HEK293 (cell line): ENCODE results near the gene ABI3BP.

Experiments
- CTCF ChIA-PET: fragments of 350-600 bp; formaldehyde crosslinking; extraction: SDS; loops from one replicate; lab custom pipeline; 2021; ENCODE audit warnings: antibody characterized with exemption; lab: Yijun Ruan, JAX
- POLR2A ChIA-PET: fragments of 300-600 bp; formaldehyde crosslinking; extraction: SDS; loops from one replicate; lab custom pipeline; 2020; ENCODE audit warnings: antibody characterized with exemption, inconsistent platforms; lab: Yijun Ruan, JAX
- H3K27ac ChIP-seq: fragments of 200-500 bp; sonication (Bioruptor generic); 2 replicates; pipeline ENCODE4 v1.5.1; 2014; ENCODE audit warnings: low read depth, low read length, control low read depth, inconsistent platforms; ENCODE audit errors: extremely low read depth
- H3K36me3 ChIP-seq, 2 experiments: fragments of 200-500 bp in 1 of 2; sonication (Bioruptor generic) in 1 of 2; 1 replicate in 1 of 2; 2 replicates in 1 of 2; pipeline ENCODE4 v1.5.1; 2014 to 2017; ENCODE audit warnings: inconsistent platforms in 2 of 2, low read length in 2 of 2; ENCODE audit not compliant: control insufficient read depth in 2 of 2, insufficient read depth in 1 of 2
- H3K4me1 ChIP-seq: fragments of 200-500 bp; sonication (Bioruptor generic); 2 replicates; pipeline ENCODE4 v1.5.1; 2014; ENCODE audit warnings: mild to moderate bottlenecking, low read length, inconsistent platforms; ENCODE audit not compliant: control insufficient read depth, insufficient read depth
- H3K4me3 ChIP-seq: 2 replicates; pipeline ENCODE4 v1.5.1; 2011; ENCODE audit warnings: low read depth, mild to moderate bottlenecking, control low read depth, low read length, moderate library complexity
- H3K9me3 ChIP-seq: fragments of 200-500 bp; sonication (Bioruptor generic); 2 replicates; pipeline ENCODE4 v1.5.1; 2014; ENCODE audit warnings: low read depth, low read length, inconsistent platforms; ENCODE audit not compliant: control insufficient read depth, insufficient read depth
- OVOL3 ChIP-seq: fragments of 450-650 bp; formaldehyde crosslinking; IDR thresholded peaks from 2 replicates; pipeline ENCODE4 v1.5.1; 2016; ENCODE audit warnings: missing biosample characterization, missing genetic modification characterization
- SP7 ChIP-seq: fragments of 450-650 bp; formaldehyde crosslinking; IDR thresholded peaks from 2 replicates; pipeline ENCODE4 v1.5.1; 2016; ENCODE audit warnings: missing biosample characterization, missing genetic modification characterization
- ZNF133 ChIP-seq: fragments of 450-650 bp; formaldehyde crosslinking; IDR thresholded peaks from 2 replicates; pipeline ENCODE4 v1.5.1; 2016; ENCODE audit warnings: missing biosample characterization, missing genetic modification characterization
- ZNF157 ChIP-seq: fragments of 450-650 bp; formaldehyde crosslinking; IDR thresholded peaks from 2 replicates; pipeline ENCODE4 v1.5.1; 2016; ENCODE audit warnings: missing biosample characterization, missing genetic modification characterization
- ZNF221 ChIP-seq: fragments of 450-650 bp; formaldehyde crosslinking; IDR thresholded peaks from 2 replicates; pipeline ENCODE4 v1.5.1; 2017; ENCODE audit warnings: missing biosample characterization, missing genetic modification characterization, borderline replicate concordance
- ZNF394 ChIP-seq: fragments of 450-650 bp; formaldehyde crosslinking; IDR thresholded peaks from 2 replicates; pipeline ENCODE4 v1.5.1; 2016; ENCODE audit warnings: missing biosample characterization, missing genetic modification characterization, mild to moderate bottlenecking, moderate library complexity, borderline replicate concordance
- ZNF423 ChIP-seq: fragments of 450-650 bp; formaldehyde crosslinking; IDR thresholded peaks from 2 replicates; pipeline ENCODE4 v1.5.1; 2016; ENCODE audit warnings: missing biosample characterization, missing genetic modification characterization
- ZNF558 ChIP-seq: fragments of 450-650 bp; formaldehyde crosslinking; IDR thresholded peaks from 2 replicates; pipeline ENCODE4 v1.5.1; 2016; ENCODE audit warnings: missing biosample characterization, missing genetic modification characterization
- ZNF654 ChIP-seq: fragments of 450-650 bp; formaldehyde crosslinking; IDR thresholded peaks from 2 replicates; pipeline ENCODE4 v1.5.1; 2016; ENCODE audit warnings: low read depth, missing biosample characterization, missing genetic modification characterization
- ZNF768 ChIP-seq: fragments of 450-650 bp; formaldehyde crosslinking; IDR thresholded peaks from 2 replicates; pipeline ENCODE4 v1.5.1; 2018; ENCODE audit warnings: missing biosample characterization, mild to moderate bottlenecking, missing genetic modification characterization
- ZNF791 ChIP-seq: fragments of 450-650 bp; formaldehyde crosslinking; IDR thresholded peaks from 2 replicates; pipeline ENCODE4 v1.5.1; 2016; ENCODE audit warnings: missing biosample characterization, missing genetic modification characterization
- ZNF843 ChIP-seq: fragments of 450-650 bp; formaldehyde crosslinking; IDR thresholded peaks from 2 replicates; pipeline ENCODE4 v1.5.1; 2016; ENCODE audit warnings: missing biosample characterization, missing genetic modification characterization
- TF ChIP-seq, protein P1 (sequence below): fragments of 450-650 bp; formaldehyde crosslinking; IDR thresholded peaks from 2 replicates; pipeline ENCODE4 v1.5.1; 2016; ENCODE audit warnings: missing biosample characterization, missing genetic modification characterization
- TF ChIP-seq, protein P2 (sequence below): fragments of 450-650 bp; formaldehyde crosslinking; IDR thresholded peaks from 2 replicates; pipeline ENCODE4 v1.5.1; 2016; ENCODE audit warnings: missing biosample characterization, missing genetic modification characterization
- TF ChIP-seq, protein P3 (sequence below): fragments of 450-650 bp; formaldehyde crosslinking; IDR thresholded peaks from 2 replicates; pipeline ENCODE4 v1.5.1; 2016; ENCODE audit warnings: missing biosample characterization, missing genetic modification characterization
- TF ChIP-seq, protein P4 (sequence below): fragments of 450-650 bp; formaldehyde crosslinking; IDR thresholded peaks from 2 replicates; pipeline ENCODE4 v1.5.1; 2016; ENCODE audit warnings: missing biosample characterization, missing genetic modification characterization
- TF ChIP-seq, protein P5 (sequence below): IDR thresholded peaks from 2 replicates; pipeline ENCODE4 v1.6.1; 2011; ENCODE audit warnings: mild to moderate bottlenecking, low read depth, low read length, borderline replicate concordance

The ABI3BP gene

DNA sequence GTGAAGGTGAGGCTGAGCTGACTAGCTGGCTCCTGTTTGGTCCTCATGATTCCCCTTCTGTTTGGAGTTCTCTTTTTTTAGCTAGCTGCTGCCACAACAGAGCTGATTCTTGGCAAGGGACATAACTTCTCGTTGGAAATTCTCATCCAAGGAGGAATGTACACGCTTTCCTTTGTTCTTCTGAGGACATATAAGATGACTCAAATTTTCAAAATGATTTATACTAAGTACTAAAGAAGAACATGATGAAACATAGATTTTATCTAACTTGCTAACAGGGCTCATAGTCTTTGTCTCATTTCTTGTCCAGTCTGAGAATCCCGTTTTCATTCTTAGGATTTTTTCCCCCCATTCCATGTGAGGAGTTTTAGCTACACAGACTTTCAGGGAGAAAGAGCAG lies 286.9 kb downstream of the ABI3BP start:
- Histone ChIP-seq H3K4me3 (no peak overlapping the region), H3K4me1 (no peaks in the 10 kb centered on the region)
- CTCF ChIA-PET, result no interaction called here
- no peak for TF ChIP-seq ZNF394 (tag by site-specific recombination)
- no peak for TF ChIP-seq ZNF768 (tag by site-specific recombination)
- TF ChIP-seq ZNF133, result no peak
- TF ChIP-seq, protein P1, sequence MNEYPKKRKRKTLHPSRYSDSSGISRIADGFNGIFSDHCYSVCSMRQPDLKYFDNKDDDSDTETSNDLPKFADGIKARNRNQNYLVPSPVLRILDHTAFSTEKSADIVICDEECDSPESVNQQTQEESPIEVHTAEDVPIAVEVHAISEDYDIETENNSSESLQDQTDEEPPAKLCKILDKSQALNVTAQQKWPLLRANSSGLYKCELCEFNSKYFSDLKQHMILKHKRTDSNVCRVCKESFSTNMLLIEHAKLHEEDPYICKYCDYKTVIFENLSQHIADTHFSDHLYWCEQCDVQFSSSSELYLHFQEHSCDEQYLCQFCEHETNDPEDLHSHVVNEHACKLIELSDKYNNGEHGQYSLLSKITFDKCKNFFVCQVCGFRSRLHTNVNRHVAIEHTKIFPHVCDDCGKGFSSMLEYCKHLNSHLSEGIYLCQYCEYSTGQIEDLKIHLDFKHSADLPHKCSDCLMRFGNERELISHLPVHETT (tag by site-specific recombination), result no peak
- TF ChIP-seq OVOL3 (tag by site-specific recombination), result no peak
- TF ChIP-seq, protein P2, sequence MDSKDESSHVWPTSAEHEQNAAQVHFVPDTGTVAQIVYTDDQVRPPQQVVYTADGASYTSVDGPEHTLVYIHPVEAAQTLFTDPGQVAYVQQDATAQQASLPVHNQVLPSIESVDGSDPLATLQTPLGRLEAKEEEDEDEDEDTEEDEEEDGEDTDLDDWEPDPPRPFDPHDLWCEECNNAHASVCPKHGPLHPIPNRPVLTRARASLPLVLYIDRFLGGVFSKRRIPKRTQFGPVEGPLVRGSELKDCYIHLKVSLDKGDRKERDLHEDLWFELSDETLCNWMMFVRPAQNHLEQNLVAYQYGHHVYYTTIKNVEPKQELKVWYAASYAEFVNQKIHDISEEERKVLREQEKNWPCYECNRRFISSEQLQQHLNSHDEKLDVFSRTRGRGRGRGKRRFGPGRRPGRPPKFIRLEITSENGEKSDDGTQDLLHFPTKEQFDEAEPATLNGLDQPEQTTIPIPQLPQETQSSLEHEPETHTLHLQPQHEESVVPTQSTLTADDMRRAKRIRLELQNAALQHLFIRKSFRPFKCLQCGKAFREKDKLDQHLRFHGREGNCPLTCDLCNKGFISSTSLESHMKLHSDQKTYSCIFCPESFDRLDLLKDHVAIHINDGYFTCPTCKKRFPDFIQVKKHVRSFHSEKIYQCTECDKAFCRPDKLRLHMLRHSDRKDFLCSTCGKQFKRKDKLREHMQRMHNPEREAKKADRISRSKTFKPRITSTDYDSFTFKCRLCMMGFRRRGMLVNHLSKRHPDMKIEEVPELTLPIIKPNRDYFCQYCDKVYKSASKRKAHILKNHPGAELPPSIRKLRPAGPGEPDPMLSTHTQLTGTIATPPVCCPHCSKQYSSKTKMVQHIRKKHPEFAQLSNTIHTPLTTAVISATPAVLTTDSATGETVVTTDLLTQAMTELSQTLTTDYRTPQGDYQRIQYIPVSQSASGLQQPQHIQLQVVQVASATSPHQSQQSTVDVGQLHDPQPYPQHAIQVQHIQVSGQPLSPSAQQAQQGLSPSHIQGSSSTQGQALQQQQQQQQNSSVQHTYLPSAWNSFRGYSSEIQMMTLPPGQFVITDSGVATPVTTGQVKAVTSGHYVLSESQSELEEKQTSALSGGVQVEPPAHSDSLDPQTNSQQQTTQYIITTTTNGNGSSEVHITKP (tag by site-specific recombination), result no peak
- TF ChIP-seq ZNF791 (tag by site-specific recombination), result no peak
- TF ChIP-seq ZNF221, result no peak
- TF ChIP-seq ZNF558, result no peak
- no peak for TF ChIP-seq ZNF157
- TF ChIP-seq ZNF423 (tag by site-specific recombination), result no peak
- no peak for TF ChIP-seq ZNF843 (tag by site-specific recombination)
- TF ChIP-seq, protein P3, sequence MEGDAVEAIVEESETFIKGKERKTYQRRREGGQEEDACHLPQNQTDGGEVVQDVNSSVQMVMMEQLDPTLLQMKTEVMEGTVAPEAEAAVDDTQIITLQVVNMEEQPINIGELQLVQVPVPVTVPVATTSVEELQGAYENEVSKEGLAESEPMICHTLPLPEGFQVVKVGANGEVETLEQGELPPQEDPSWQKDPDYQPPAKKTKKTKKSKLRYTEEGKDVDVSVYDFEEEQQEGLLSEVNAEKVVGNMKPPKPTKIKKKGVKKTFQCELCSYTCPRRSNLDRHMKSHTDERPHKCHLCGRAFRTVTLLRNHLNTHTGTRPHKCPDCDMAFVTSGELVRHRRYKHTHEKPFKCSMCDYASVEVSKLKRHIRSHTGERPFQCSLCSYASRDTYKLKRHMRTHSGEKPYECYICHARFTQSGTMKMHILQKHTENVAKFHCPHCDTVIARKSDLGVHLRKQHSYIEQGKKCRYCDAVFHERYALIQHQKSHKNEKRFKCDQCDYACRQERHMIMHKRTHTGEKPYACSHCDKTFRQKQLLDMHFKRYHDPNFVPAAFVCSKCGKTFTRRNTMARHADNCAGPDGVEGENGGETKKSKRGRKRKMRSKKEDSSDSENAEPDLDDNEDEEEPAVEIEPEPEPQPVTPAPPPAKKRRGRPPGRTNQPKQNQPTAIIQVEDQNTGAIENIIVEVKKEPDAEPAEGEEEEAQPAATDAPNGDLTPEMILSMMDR (tag by site-specific recombination), result no peak
- TF ChIP-seq, all 188 proteins: peak for 0
- POLR2A ChIA-PET, result no interaction called here
- H3K27ac ChIP-seq, result no peak overlapping the region
- peaks cover 5% of the 10 kb centered on the region in 2 experiments; a peak in 2 of 3 replicates for H3K36me3 ChIP-seq
- H3K9me3 ChIP-seq, result no peaks in the 10 kb centered on the region

DNA sequence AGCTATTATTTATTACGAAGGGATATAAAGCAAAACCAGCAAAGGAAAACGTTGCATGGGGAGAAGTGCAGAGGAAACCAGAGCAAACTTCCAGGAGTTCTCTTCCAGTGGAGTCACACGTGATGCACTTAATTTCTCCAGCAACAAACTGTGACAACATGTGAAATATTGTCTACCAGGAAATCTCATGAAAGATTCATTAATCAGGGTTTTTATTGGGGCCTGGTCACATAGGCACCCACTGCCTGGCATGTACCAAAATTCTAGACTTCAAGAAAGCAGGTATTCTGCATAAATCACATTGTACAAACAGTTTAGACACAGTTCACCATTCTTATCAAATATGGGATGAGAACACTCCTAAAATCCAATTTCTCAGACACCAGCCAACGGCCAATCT lies 289.4 kb downstream of the ABI3BP start:
- no peak overlapping the region for H3K27ac ChIP-seq
- no peak for TF ChIP-seq ZNF221
- TF ChIP-seq, protein P4, sequence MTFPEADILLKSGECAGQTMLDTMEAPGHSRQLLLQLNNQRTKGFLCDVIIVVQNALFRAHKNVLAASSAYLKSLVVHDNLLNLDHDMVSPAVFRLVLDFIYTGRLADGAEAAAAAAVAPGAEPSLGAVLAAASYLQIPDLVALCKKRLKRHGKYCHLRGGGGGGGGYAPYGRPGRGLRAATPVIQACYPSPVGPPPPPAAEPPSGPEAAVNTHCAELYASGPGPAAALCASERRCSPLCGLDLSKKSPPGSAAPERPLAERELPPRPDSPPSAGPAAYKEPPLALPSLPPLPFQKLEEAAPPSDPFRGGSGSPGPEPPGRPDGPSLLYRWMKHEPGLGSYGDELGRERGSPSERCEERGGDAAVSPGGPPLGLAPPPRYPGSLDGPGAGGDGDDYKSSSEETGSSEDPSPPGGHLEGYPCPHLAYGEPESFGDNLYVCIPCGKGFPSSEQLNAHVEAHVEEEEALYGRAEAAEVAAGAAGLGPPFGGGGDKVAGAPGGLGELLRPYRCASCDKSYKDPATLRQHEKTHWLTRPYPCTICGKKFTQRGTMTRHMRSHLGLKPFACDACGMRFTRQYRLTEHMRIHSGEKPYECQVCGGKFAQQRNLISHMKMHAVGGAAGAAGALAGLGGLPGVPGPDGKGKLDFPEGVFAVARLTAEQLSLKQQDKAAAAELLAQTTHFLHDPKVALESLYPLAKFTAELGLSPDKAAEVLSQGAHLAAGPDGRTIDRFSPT (tag by site-specific recombination), result no peak
- TF ChIP-seq ZNF654 (tag by site-specific recombination), result no peak
- TF ChIP-seq SP7 (tag by site-specific recombination), result no peak
- TF ChIP-seq, protein P5, sequence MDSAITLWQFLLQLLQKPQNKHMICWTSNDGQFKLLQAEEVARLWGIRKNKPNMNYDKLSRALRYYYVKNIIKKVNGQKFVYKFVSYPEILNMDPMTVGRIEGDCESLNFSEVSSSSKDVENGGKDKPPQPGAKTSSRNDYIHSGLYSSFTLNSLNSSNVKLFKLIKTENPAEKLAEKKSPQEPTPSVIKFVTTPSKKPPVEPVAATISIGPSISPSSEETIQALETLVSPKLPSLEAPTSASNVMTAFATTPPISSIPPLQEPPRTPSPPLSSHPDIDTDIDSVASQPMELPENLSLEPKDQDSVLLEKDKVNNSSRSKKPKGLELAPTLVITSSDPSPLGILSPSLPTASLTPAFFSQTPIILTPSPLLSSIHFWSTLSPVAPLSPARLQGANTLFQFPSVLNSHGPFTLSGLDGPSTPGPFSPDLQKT, result no peak
- POLR2A ChIA-PET, result no interaction called here

More for the DNA sequence above, 289.4 kb downstream of the ABI3BP start:
- Histone ChIP-seq H3K4me3 (no peak overlapping the region), H3K4me1 (no peaks in the 10 kb centered on the region), H3K36me3 (no peaks in the 10 kb centered on the region), H3K9me3 (no peaks in the 10 kb centered on the region)
- CTCF ChIA-PET, result no interaction called here
